ENCODE results near the gene OGT. TPM values are rescaled to one million over a fixed set of nuclear protein-coding genes. Genes with fewer than 3 reads are reported as not detected.

The OGT gene
- total RNA-seq, 1 donor from 2014 or later, result 104 TPM

DNA sequence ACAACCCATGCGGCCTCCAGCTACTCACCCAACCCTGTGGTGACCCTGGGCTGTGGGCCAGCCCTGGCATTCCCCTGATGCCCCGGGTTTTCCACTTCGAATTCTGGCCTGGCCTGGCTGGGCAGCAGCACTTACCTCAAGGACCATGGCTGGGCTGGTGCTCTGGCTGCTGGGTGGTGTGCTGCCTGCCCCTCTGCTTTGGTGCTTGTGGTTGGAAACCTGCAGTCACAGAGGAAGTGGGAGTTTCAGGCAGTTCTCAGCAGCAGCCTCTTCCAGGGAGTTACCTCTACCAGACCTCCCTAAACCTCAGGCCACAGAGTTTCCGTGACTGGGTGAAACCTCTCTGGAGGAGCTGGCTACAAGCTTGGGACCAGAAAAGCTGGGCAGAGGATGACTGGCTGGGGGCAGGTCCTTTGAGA is 85.4 kb downstream of the OGT start, which contains the start of gene CXCR3:
Gene CXCR3 (minus strand): TSS at position 209 of the 419 bp plus-strand sequence. CDS start 62 bp downstream, at position 147.
- no peak for DNase-seq (ENCODE audit: low read depth)
- no peak within 1 kb of the TSS for H3K4me3 ChIP-seq (ENCODE audit: low read depth, low read length)
- FAIRE-seq, result no peak
- TF ChIP-seq, protein P1, sequence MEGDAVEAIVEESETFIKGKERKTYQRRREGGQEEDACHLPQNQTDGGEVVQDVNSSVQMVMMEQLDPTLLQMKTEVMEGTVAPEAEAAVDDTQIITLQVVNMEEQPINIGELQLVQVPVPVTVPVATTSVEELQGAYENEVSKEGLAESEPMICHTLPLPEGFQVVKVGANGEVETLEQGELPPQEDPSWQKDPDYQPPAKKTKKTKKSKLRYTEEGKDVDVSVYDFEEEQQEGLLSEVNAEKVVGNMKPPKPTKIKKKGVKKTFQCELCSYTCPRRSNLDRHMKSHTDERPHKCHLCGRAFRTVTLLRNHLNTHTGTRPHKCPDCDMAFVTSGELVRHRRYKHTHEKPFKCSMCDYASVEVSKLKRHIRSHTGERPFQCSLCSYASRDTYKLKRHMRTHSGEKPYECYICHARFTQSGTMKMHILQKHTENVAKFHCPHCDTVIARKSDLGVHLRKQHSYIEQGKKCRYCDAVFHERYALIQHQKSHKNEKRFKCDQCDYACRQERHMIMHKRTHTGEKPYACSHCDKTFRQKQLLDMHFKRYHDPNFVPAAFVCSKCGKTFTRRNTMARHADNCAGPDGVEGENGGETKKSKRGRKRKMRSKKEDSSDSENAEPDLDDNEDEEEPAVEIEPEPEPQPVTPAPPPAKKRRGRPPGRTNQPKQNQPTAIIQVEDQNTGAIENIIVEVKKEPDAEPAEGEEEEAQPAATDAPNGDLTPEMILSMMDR (IDR thresholded peaks at IDR 0.05; ENCODE audit: insufficient read depth, low read length, severe bottlenecking), result no peak
- peaks cover 2% of the 10 kb centered on the region for H3K36me3 ChIP-seq (ENCODE audit: control insufficient read depth, insufficient read depth, low read length)
- no peaks in the 10 kb centered on the region for H3K27me3 ChIP-seq (ENCODE audit: control insufficient read depth, insufficient read depth, low read length)

DNA sequence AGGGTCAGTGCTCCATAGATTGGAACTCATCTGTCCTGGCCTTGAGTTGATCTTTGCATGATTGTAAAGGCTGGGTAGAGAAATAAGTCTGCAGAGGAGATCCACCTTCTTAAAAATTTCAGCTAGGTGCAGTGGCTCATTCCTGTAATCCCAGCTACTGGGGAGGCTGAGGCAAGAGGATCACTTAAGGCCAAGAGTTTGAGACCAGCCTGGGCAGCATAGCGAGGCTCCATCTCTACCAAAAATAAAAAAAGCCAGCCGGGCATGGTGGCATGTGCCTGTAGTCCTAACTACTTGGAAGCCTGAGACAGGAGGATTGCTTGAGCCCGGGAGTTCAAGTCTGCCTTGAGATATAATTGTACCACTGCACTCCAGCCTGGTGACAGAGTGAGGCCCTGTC is 85.9 kb downstream of the OGT start:
- Histone ChIP-seq H3K27me3 (ENCODE audit: control insufficient read depth, insufficient read depth, low read length) (no peaks in the 10 kb centered on the region), H3K36me3 (ENCODE audit: control insufficient read depth, insufficient read depth, low read length) (no peaks in the 10 kb centered on the region), H3K4me3 (ENCODE audit: low read depth, low read length) (no peak overlapping the region)
- DNase-seq (ENCODE audit: low read depth) (no peak), FAIRE-seq (no peak)
- TF ChIP-seq, protein P1 (IDR thresholded peaks at IDR 0.05; ENCODE audit: insufficient read depth, low read length, severe bottlenecking), result no peak

DNA sequence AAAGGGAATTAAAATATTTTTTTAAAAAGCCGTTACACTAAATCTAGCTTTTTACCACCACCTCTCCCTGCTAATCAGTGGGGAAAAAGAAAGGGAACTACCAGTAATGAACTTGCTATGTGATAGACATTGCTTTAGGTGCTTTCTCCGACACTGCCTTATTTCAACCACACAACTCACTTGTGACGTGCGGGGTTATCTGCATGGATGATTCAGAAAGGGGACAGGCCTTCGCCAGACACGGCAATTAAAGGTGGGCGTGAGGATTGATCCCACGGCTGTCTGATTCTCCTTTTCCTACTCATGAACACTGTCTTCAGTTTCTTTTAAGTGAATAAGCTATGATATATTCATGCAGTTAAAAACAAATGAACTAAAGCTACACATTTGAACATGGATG is 86.3 kb downstream of the OGT start:
- Histone ChIP-seq H3K4me3 (ENCODE audit: low read depth, low read length) (no peak overlapping the region), H3K36me3 (ENCODE audit: control insufficient read depth, insufficient read depth, low read length) (no peaks in the 10 kb centered on the region), H3K27me3 (ENCODE audit: control insufficient read depth, insufficient read depth, low read length) (no peaks in the 10 kb centered on the region)
- DNase-seq (ENCODE audit: low read depth) (no peak), FAIRE-seq (no peak)
- TF ChIP-seq, protein P1 (IDR thresholded peaks at IDR 0.05; ENCODE audit: insufficient read depth, low read length, severe bottlenecking), result no peak

DNA sequence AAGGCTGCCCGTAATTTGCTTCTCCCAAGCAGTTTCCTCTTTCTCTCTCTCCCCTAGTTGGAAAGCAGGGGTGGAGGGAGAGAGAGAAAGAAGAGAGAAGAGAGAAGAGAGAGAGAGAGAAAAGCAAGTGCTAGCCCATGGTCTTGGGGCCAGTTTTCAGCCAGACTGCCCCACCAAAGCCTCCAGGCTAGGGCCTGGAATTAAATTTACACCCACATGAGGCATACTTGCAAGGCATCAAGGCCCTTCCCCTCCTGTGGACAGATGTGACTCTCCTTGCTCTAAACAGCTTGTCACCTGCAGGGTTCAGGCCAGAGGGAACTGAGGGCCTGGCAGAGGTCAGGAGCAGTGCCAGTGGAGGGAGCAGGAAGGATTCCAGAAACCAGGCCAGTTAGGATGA is 87.1 kb downstream of the OGT start:
- TF ChIP-seq, protein P1 (IDR thresholded peaks at IDR 0.05; ENCODE audit: insufficient read depth, low read length, severe bottlenecking), result no peak
- FAIRE-seq, result no peak
- no peaks in the 10 kb centered on the region for H3K36me3 ChIP-seq (ENCODE audit: control insufficient read depth, insufficient read depth, low read length)
- no peaks in the 10 kb centered on the region for H3K27me3 ChIP-seq (ENCODE audit: control insufficient read depth, insufficient read depth, low read length)
- H3K4me3 ChIP-seq (ENCODE audit: low read depth, low read length), result no peak overlapping the region
- DNase-seq (ENCODE audit: low read depth), result no peak

DNA sequence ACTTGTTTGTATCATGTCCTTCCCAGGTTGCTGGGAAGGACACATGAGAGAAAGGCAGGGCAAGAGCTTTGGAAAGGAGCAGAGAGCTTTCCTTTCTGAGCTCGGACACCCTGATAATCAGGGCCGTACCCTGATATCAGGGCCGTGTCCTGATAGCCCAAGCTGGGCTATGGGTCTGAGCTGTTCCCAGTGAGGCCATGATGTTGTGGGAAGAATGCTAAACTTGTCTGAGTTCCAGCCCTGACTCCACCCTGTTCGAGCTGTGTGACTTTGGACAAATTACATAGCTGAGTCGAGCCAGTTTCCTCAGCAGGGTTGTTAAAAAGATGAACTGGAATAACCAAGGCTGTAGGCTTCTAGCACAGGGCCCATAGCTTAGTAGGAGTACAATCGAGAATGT is 88.7 kb downstream of the OGT start:
- DNase-seq (ENCODE audit: low read depth) (no peak), FAIRE-seq (peak; percentile 7)
- Histone ChIP-seq H3K27me3 (ENCODE audit: control insufficient read depth, insufficient read depth, low read length) (no peaks in the 10 kb centered on the region), H3K36me3 (ENCODE audit: control insufficient read depth, insufficient read depth, low read length) (no peaks in the 10 kb centered on the region), H3K4me3 (ENCODE audit: low read depth, low read length) (no peak overlapping the region)
- TF ChIP-seq, protein P1 (IDR thresholded peaks at IDR 0.05; ENCODE audit: insufficient read depth, low read length, severe bottlenecking), result no peak

DNA sequence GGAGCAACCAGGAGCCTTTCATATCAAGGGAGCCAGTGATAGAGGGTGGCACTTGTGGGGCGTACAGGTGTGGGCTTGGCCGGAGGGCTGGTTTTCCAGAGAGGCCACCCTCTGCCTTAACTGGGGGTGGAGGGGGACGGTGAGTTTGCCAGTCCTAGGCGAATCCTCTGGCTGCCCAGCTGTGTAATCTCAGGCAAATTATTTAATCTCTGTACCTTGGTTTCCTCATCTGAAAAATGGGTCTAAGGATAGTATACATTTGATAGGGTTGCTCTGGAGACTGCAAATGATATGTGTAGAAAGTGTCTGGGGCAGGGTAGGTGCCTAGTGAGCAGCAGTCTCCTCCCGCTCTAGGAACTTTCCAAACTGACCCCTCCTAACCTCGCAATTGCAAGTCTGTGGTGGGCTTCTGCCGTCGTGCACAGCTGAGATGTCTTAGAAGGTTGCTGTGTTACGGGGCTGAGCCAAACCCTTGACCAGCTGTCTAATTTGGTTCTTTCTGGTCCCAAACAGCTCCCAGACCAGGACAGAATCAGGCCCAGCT is 89.2 kb downstream of the OGT start:
- TF ChIP-seq, protein P1 (IDR thresholded peaks at IDR 0.05; ENCODE audit: insufficient read depth, low read length, severe bottlenecking), result no peak
- DNase-seq (ENCODE audit: low read depth) (no peak), FAIRE-seq (no peak)
- no peaks in the 10 kb centered on the region for H3K36me3 ChIP-seq (ENCODE audit: control insufficient read depth, insufficient read depth, low read length)
- no peak overlapping the region for H3K4me3 ChIP-seq (ENCODE audit: low read depth, low read length)
- H3K27me3 ChIP-seq (ENCODE audit: control insufficient read depth, insufficient read depth, low read length), result no peaks in the 10 kb centered on the region
